HG03558 (cell line): ENCODE results near the gene SPARC.

ENCODE experiments used
- ATAC-seq: cut with Tn5 transposase; IDR thresholded peaks from one replicate; pipeline ENCODE4 v1.9.1; 2021; ENCODE audit warnings: moderate number of reproducible peaks; ENCODE audit not compliant: unreplicated experiment; ENCODE audit errors: extremely low read depth

The SPARC gene

GRCh38 chr5:151628112-151628823 is 58.4 kb downstream of the SPARC start:
- no peak for ATAC-seq

GRCh38 chr5:151627650-151628049 is 59.1 kb downstream of the SPARC start:
- ATAC-seq, result no peak

GRCh38 chr5:151625285-151625684 is 61.4 kb downstream of the SPARC start:
- ATAC-seq, result no peak

- no peak for ATAC-seq
Observed at GRCh38 chr5:151624476-151624875, 62.2 kb downstream of the SPARC start.

- ATAC-seq, result no peak
Observed at GRCh38 chr5:151622367-151623088, 64.2 kb downstream of the SPARC start.

GRCh38 chr5:151620461-151620840 is 66.3 kb downstream of the SPARC start:
- ATAC-seq, result no peak

GRCh38 chr5:151619812-151620460 is 66.8 kb downstream of the SPARC start:
- no peak for ATAC-seq

GRCh38 chr5:151618907-151619306 is 67.8 kb downstream of the SPARC start:
- ATAC-seq, result no peak

- ATAC-seq, result no peak
Observed at GRCh38 chr5:151617841-151618710, 68.6 kb downstream of the SPARC start.

- no peak for ATAC-seq
Observed at GRCh38 chr5:151617383-151617840, 69.3 kb downstream of the SPARC start.

GRCh38 chr5:151615431-151615830 is 71.3 kb downstream of the SPARC start:
- ATAC-seq, result no peak

GRCh38 chr5:151614565-151614964 is 72.2 kb downstream of the SPARC start:
- ATAC-seq, result no peak

GRCh38 chr5:151612689-151613427 is 73.9 kb downstream of the SPARC start:
- peak; percentile 53 for ATAC-seq

GRCh38 chr5:151611127-151611775 is 75.5 kb downstream of the SPARC start:
- no peak for ATAC-seq
